ENCODE results near the gene CALN1.

The CALN1 gene

DNA sequence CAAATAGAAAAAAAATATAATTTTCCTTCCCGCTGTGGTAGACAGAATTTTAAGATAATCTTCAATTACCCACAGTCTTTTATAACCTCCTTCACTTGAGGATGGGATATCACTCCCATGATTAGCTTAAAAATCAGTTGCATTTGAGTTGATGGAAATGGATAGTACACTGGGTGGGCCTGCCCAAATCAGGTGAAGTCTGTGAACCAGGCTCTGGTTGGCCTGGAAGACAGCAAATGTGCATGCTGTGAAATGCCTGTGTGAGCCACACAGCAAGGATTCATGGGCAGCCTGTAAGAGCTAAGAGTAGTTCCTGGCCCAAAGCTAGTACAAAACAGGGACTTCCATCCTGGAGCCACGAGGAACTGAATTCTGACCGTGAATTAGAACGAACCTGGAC lies 548.0 kb downstream of the CALN1 start:
- WGBS, 2 donors (ENCODE audit: extremely low coverage in 2 of 2, insufficient read length in 2 of 2, insufficient replicate concordance in 1 of 2), result no CpG with 5 or more reads among the region's 4 CpGs
- no peak overlapping the region for H4K91ac ChIP-seq (ENCODE audit: low read depth, low read length, poor library complexity)
- H3K4me3 ChIP-seq (ENCODE audit: low read length in 2 of 2), result no peak overlapping the region
- no peak overlapping the region for H3K4ac ChIP-seq (ENCODE audit: low read length)
- no peak overlapping the region for H3K18ac ChIP-seq (ENCODE audit: low read length)
- H2AK5ac ChIP-seq (ENCODE audit: low read depth, low read length), result no peak overlapping the region
- H3K27me3 ChIP-seq (ENCODE audit: control insufficient read depth in 3 of 3, insufficient read depth in 3 of 3, low read depth in 1 of 3, low read length in 3 of 3), result no peaks in the 10 kb centered on the region
- H2BK5ac ChIP-seq (ENCODE audit: low read length), result no peak overlapping the region
- no peak overlapping the region for H2BK15ac ChIP-seq (ENCODE audit: low read length)
- H3K27ac ChIP-seq (replicated peaks; ENCODE audit: low read length), result no peak overlapping the region
- H3K23ac ChIP-seq (ENCODE audit: low read depth, low read length, poor library complexity), result no peak overlapping the region
- no peaks in the 10 kb centered on the region for H3K36me3 ChIP-seq (replicated peaks in 1 of 2; ENCODE audit: control insufficient read depth in 2 of 2, insufficient read depth in 2 of 2, low read length in 2 of 2)
- no peaks in the 10 kb centered on the region for H3K79me1 ChIP-seq (ENCODE audit: low read depth, low read length)
- no peak overlapping the region for H3K9ac ChIP-seq (ENCODE audit: low read depth, low read length, poor library complexity)
- H2AFZ ChIP-seq (ENCODE audit: low read length), result no peak overlapping the region
- no peaks in the 10 kb centered on the region for H3K9me3 ChIP-seq (replicated peaks in 1 of 2; ENCODE audit: control insufficient read depth in 2 of 2, insufficient read depth in 1 of 2, low read depth in 1 of 2, low read length in 2 of 2)
- no peak overlapping the region for H3K14ac ChIP-seq (ENCODE audit: low read length)
- H2BK120ac ChIP-seq (ENCODE audit: low read depth, low read length), result no peak overlapping the region
- H3K4me1 ChIP-seq (ENCODE audit: control insufficient read depth in 2 of 2, insufficient read depth in 1 of 2, low read depth in 1 of 2, low read length in 2 of 2), result no peaks in the 10 kb centered on the region
- H4K8ac ChIP-seq (ENCODE audit: low read depth, low read length), result no peak overlapping the region
- DNase-seq (ENCODE audit: low spot score), result no peak
- H2BK12ac ChIP-seq (ENCODE audit: low read length), result no peak overlapping the region
- H3K4me2 ChIP-seq (ENCODE audit: insufficient read depth, low read length, poor library complexity, severe bottlenecking), result no peak overlapping the region

- H3K79me1 ChIP-seq (ENCODE audit: low read depth, low read length), result no peaks in the 10 kb centered on the region
- H3K4me2 ChIP-seq (ENCODE audit: insufficient read depth, low read length, poor library complexity, severe bottlenecking), result no peak overlapping the region
- no peak overlapping the region for H2BK120ac ChIP-seq (ENCODE audit: low read depth, low read length)
- no peaks in the 10 kb centered on the region for H3K9me3 ChIP-seq (replicated peaks in 1 of 2; ENCODE audit: control insufficient read depth in 2 of 2, insufficient read depth in 1 of 2, low read depth in 1 of 2, low read length in 2 of 2)
- H2AK5ac ChIP-seq (ENCODE audit: low read depth, low read length), result no peak overlapping the region
- no peak for DNase-seq (ENCODE audit: low spot score)
- H4K8ac ChIP-seq (ENCODE audit: low read depth, low read length), result no peak overlapping the region
- H3K14ac ChIP-seq (ENCODE audit: low read length), result no peak overlapping the region
- H3K36me3 ChIP-seq (replicated peaks in 1 of 2; ENCODE audit: control insufficient read depth in 2 of 2, insufficient read depth in 2 of 2, low read length in 2 of 2), result peaks cover 0 to under 1% of the 10 kb centered on the region in 2 donors
- no peak overlapping the region for H2BK12ac ChIP-seq (ENCODE audit: low read length)
- H3K18ac ChIP-seq (ENCODE audit: low read length), result no peak overlapping the region
- H3K4ac ChIP-seq (ENCODE audit: low read length), result no peak overlapping the region
- no peaks in the 10 kb centered on the region for H3K4me1 ChIP-seq (ENCODE audit: control insufficient read depth in 2 of 2, insufficient read depth in 1 of 2, low read depth in 1 of 2, low read length in 2 of 2)
- H2BK15ac ChIP-seq (ENCODE audit: low read length), result no peak overlapping the region
- H3K4me3 ChIP-seq (ENCODE audit: low read length in 2 of 2), result no peak overlapping the region
- no peak overlapping the region for H2AFZ ChIP-seq (ENCODE audit: low read length)
- no peaks in the 10 kb centered on the region for H3K27me3 ChIP-seq (ENCODE audit: control insufficient read depth in 3 of 3, insufficient read depth in 3 of 3, low read depth in 1 of 3, low read length in 3 of 3)
- H2BK5ac ChIP-seq (ENCODE audit: low read length), result no peak overlapping the region
- H4K91ac ChIP-seq (ENCODE audit: low read depth, low read length, poor library complexity), result no peak overlapping the region
- no peak overlapping the region for H3K23ac ChIP-seq (ENCODE audit: low read depth, low read length, poor library complexity)
- no peak overlapping the region for H3K9ac ChIP-seq (ENCODE audit: low read depth, low read length, poor library complexity)
- no CpG with 5 or more reads among the region's 4 CpGs for WGBS, 2 donors (ENCODE audit: extremely low coverage in 2 of 2, insufficient read length in 2 of 2, insufficient replicate concordance in 1 of 2)
- no peak overlapping the region for H3K27ac ChIP-seq (replicated peaks; ENCODE audit: low read length)
Observed at GRCh38 chr7:71860572-71860971, 551.6 kb downstream of the CALN1 start.

DNA sequence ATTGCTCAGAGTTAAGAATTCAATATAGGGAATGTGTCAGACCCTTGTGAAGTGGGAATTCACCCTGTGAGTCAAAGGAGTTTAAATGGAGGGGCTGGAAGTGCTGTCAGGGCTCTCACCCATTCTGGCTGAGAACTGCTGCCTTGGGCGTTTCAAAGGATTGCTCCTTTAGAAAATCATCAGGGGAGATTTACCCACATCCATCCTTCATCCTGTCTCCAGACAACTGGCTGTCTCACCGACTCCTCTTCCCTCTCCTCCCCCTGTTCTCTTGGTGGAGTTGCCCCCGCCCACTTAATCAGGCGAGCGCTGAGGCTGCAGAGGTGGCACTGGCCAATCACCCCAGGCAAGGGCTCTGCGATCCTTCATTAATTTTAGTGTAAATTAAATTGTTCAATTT lies 554.8 kb downstream of the CALN1 start:
- Histone ChIP-seq H3K9ac (ENCODE audit: low read depth, low read length, poor library complexity) (no peak overlapping the region), H3K4me1 (ENCODE audit: control insufficient read depth in 2 of 2, insufficient read depth in 1 of 2, low read depth in 1 of 2, low read length in 2 of 2) (no peaks in the 10 kb centered on the region), H4K91ac (ENCODE audit: low read depth, low read length, poor library complexity) (no peak overlapping the region)

GRCh38 chr7:71854546-71855397 lies 557.4 kb downstream of the CALN1 start:
- no peaks in the 10 kb centered on the region for H3K9me3 ChIP-seq (replicated peaks in 1 of 2; ENCODE audit: control insufficient read depth in 2 of 2, insufficient read depth in 1 of 2, low read depth in 1 of 2, low read length in 2 of 2)
- H3K14ac ChIP-seq (ENCODE audit: low read length), result no peak overlapping the region
- no peak overlapping the region for H3K4me2 ChIP-seq (ENCODE audit: insufficient read depth, low read length, poor library complexity, severe bottlenecking)
- H2BK12ac ChIP-seq (ENCODE audit: low read length), result no peak overlapping the region
- no peak overlapping the region for H2BK5ac ChIP-seq (ENCODE audit: low read length)
- H2AK5ac ChIP-seq (ENCODE audit: low read depth, low read length), result no peak overlapping the region
- WGBS, 2 donors (ENCODE audit: extremely low coverage in 2 of 2, insufficient read length in 2 of 2, insufficient replicate concordance in 1 of 2), result no CpG with 5 or more reads among the region's 12 CpGs
- no peak overlapping the region for H4K91ac ChIP-seq (ENCODE audit: low read depth, low read length, poor library complexity)
- H3K23ac ChIP-seq (ENCODE audit: low read depth, low read length, poor library complexity), result no peak overlapping the region
- H3K18ac ChIP-seq (ENCODE audit: low read length), result no peak overlapping the region
- H3K9ac ChIP-seq (ENCODE audit: low read depth, low read length, poor library complexity), result no peak overlapping the region
- peaks cover 0 to 2% of the 10 kb centered on the region in 2 donors for H3K36me3 ChIP-seq (replicated peaks in 1 of 2; ENCODE audit: control insufficient read depth in 2 of 2, insufficient read depth in 2 of 2, low read length in 2 of 2)
- no peak for DNase-seq (ENCODE audit: low spot score)
- no peak overlapping the region for H3K4ac ChIP-seq (ENCODE audit: low read length)
- H3K27ac ChIP-seq (replicated peaks; ENCODE audit: low read length), result no peak overlapping the region
- H2BK120ac ChIP-seq (ENCODE audit: low read depth, low read length), result no peak overlapping the region
- H3K4me3 ChIP-seq (ENCODE audit: low read length in 2 of 2), result no peak overlapping the region
- no peaks in the 10 kb centered on the region for H3K79me1 ChIP-seq (ENCODE audit: low read depth, low read length)
- no peaks in the 10 kb centered on the region for H3K4me1 ChIP-seq (ENCODE audit: control insufficient read depth in 2 of 2, insufficient read depth in 1 of 2, low read depth in 1 of 2, low read length in 2 of 2)
- H4K8ac ChIP-seq (ENCODE audit: low read depth, low read length), result no peak overlapping the region
- no peak overlapping the region for H2BK15ac ChIP-seq (ENCODE audit: low read length)
- no peak overlapping the region for H2AFZ ChIP-seq (ENCODE audit: low read length)
- H3K27me3 ChIP-seq (ENCODE audit: control insufficient read depth in 3 of 3, insufficient read depth in 3 of 3, low read depth in 1 of 3, low read length in 3 of 3), result no peaks in the 10 kb centered on the region

More for the DNA sequence above, 554.8 kb downstream of the CALN1 start:
- Histone ChIP-seq H2BK5ac (ENCODE audit: low read length) (no peak overlapping the region), H2BK12ac (ENCODE audit: low read length) (no peak overlapping the region), H3K4me2 (ENCODE audit: insufficient read depth, low read length, poor library complexity, severe bottlenecking) (no peak overlapping the region), H3K23ac (ENCODE audit: low read depth, low read length, poor library complexity) (no peak overlapping the region), H3K27me3 (ENCODE audit: control insufficient read depth in 3 of 3, insufficient read depth in 3 of 3, low read depth in 1 of 3, low read length in 3 of 3) (no peaks in the 10 kb centered on the region), H3K27ac (replicated peaks; ENCODE audit: low read length) (no peak overlapping the region), H2BK15ac (ENCODE audit: low read length) (no peak overlapping the region), H3K36me3 (replicated peaks in 1 of 2; ENCODE audit: control insufficient read depth in 2 of 2, insufficient read depth in 2 of 2, low read length in 2 of 2) (peaks cover 0 to 2% of the 10 kb centered on the region in 2 donors), H3K14ac (ENCODE audit: low read length) (no peak overlapping the region), H3K4me3 (ENCODE audit: low read length in 2 of 2) (no peak overlapping the region), H3K9me3 (replicated peaks in 1 of 2; ENCODE audit: control insufficient read depth in 2 of 2, insufficient read depth in 1 of 2, low read depth in 1 of 2, low read length in 2 of 2) (no peaks in the 10 kb centered on the region), H3K4ac (ENCODE audit: low read length) (no peak overlapping the region), H3K79me1 (ENCODE audit: low read depth, low read length) (no peaks in the 10 kb centered on the region), H2AK5ac (ENCODE audit: low read depth, low read length) (no peak overlapping the region), H3K18ac (ENCODE audit: low read length) (no peak overlapping the region), H4K8ac (ENCODE audit: low read depth, low read length) (no peak overlapping the region), H2AFZ (ENCODE audit: low read length) (no peak overlapping the region), H2BK120ac (ENCODE audit: low read depth, low read length) (no peak overlapping the region)
- no CpG with 5 or more reads among the region's 6 CpGs for WGBS, 2 donors (ENCODE audit: extremely low coverage in 2 of 2, insufficient read length in 2 of 2, insufficient replicate concordance in 1 of 2)
- DNase-seq (ENCODE audit: low spot score), result no peak
